GM19351 (cell line): ENCODE data around the gene MANF.

Experiments
- ATAC-seq: cut with Tn5 transposase; IDR thresholded peaks from one replicate; pipeline ENCODE4 v1.9.1; 2021; ENCODE audit warnings: mild to moderate bottlenecking, moderate library complexity; ENCODE audit not compliant: unreplicated experiment

MANF gene

DNA sequence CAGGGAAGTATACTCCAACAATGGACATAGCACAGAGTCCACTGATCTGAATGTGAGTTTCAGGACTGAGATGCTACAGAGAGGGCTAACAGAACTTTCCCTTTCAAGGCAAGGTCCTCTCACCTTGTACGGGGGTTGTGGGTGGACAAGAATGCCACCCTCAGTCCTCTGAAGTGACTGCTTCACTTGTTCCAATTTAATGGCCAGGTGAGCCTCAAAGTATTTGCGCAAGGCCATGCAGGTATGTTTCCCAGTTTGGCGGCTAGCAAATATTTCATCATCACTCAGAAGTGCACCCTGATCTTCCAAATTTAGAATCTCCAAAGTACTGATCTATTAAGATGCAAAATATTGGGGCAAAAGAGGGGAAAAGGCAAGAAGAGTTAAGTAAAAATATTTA, 44.0 kb downstream of the MANF start:
- ATAC-seq: no peak

DNA sequence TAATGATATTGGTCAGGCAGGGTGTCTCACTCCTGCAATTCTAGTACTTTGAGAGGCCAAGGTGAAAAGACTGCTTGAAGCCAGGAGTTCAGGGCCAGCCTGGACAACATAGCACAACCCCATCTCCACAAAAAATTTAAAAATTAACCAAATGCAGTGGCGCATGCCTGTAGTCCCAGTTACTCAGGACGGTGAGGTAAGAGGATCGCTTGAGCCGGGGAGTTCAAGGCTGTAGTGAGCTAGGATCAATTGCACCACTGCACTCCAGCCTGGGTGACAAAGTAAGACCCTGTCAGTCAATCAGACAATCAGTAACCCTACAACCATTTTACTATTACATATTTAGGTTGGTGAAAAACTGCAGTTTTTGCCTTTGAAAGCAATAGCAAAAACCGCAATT, 49.0 kb downstream of the MANF start:
- ATAC-seq: no peak

DNA sequence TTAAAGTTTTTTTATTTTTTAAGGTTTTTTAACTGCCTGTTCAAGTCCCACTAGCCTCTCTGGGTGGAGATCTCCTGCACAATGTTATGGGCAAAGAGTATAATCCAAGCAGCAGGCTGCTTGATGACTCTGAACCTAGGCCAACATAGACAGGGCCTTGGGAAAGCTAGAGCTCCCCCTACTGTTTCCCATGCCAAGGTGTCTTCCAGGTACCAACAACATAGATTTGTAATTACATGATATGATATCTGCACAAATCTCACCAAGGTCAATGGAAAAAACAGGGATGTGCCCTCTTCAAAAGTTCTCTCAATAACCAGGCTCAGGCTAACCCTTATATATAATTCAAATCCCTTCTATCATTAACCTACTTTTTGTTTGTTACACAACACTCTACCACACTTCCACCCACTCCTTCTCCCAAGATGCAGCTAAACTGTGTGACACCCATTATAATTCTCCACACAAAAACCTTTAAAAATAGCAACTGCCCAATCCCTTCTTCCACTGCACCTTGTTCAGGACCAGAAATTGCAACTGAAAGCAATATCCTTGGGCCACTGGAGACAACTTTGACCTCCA, 49.7 kb downstream of the MANF start:
- no peak for ATAC-seq

DNA sequence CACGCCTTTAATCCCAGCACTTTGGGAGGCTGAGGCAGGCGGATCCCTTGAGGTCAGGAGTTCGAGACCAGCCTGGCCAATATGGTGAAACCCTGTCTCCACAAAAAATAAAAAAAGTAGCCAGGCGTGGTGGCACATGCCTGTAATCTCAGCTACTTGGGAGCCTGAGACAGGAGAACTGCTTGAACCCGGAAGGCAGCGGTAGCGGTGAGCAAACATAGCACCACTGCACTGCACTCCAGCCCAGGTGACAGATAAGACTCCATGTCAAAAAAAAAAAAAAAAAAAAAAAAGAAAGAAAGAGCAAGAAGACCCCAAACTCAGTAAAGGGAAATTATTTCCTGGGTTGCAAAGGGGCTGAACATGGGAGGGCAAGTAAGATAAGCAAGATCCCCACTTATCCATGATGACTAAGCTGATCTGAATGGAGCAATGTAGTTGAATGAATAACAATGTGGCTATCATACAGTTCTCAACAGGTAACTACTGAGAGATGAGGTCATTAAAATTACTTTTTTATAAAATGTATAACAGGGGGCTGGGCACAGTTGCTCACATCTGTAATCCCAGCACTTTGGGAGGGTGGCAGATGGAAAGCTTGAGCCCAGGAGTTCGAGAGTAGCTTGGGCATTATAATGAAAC, 52.0 kb downstream of the MANF start:
- ATAC-seq: no peak
